Fibroblast of lung (primary cell): Measurements from ENCODE around the gene SMKR1. TPM values are rescaled to one million over a fixed set of nuclear protein-coding genes. Genes with fewer than 3 reads are reported as not detected.

Experiments
- DNase-seq, 2 donors: peaks; one replicate each; pipeline versions ENCODE4 v3.0.0 to v3.0.0-alpha.2; 2010; ENCODE audit warnings: low read depth in 2 of 2
- H2AFZ ChIP-seq: 2 replicates; pipeline ENCODE4 v1.5.1; 2012; ENCODE audit warnings: low read length, control low read depth, inconsistent platforms
- H3K27ac ChIP-seq: 2 replicates; pipeline ENCODE4 v1.5.1; 2011; ENCODE audit warnings: low read length, control low read depth; ENCODE audit not compliant: insufficient read depth
- H3K27me3 ChIP-seq: 2 replicates; pipeline ENCODE4 v1.5.1; 2011; ENCODE audit warnings: mild to moderate bottlenecking, low read length; ENCODE audit not compliant: control insufficient read depth, insufficient read depth
- H3K36me3 ChIP-seq: 2 replicates; pipeline ENCODE4 v1.5.1; 2011; ENCODE audit warnings: low read length; ENCODE audit not compliant: control insufficient read depth, insufficient read depth
- H3K4me1 ChIP-seq: 2 replicates; pipeline ENCODE4 v1.5.1; 2011; ENCODE audit warnings: low read length; ENCODE audit not compliant: control insufficient read depth, insufficient read depth; ENCODE audit errors: extremely low read depth
- H3K4me2 ChIP-seq: 2 replicates; pipeline ENCODE4 v1.5.1; 2011; ENCODE audit warnings: low read length, control low read depth; ENCODE audit not compliant: insufficient read depth; ENCODE audit errors: extremely low read depth
- H3K4me3 ChIP-seq, 4 experiments: fragments of 200-600 bp in 1 of 4; sonication (generic) in 1 of 4; replicated peaks in 1 of 4; 2 replicates each; pipeline ENCODE4 v1.5.1; 2011 to 2016; ENCODE audit warnings: low read length in 4 of 4, low read depth in 3 of 4, mild to moderate bottlenecking in 3 of 4, control low read depth in 2 of 4, inconsistent platforms in 1 of 4, mixed read lengths in 1 of 4; ENCODE audit not compliant: insufficient read depth in 1 of 4; ENCODE audit errors: control extremely low read depth in 1 of 4
- H3K79me2 ChIP-seq: 2 replicates; pipeline ENCODE4 v1.5.1; 2012; ENCODE audit warnings: mild to moderate bottlenecking, low read length, inconsistent platforms; ENCODE audit not compliant: control insufficient read depth, insufficient read depth
- H3K9ac ChIP-seq: 2 replicates; pipeline ENCODE4 v1.5.1; 2011; ENCODE audit warnings: mild to moderate bottlenecking, low read length, control low read depth; ENCODE audit not compliant: insufficient read depth
- H3K9me3 ChIP-seq: 2 replicates; pipeline ENCODE4 v1.5.1; 2012; ENCODE audit warnings: low read depth, low read length; ENCODE audit not compliant: control insufficient read depth, insufficient read depth
- H4K20me1 ChIP-seq: 2 replicates; pipeline ENCODE4 v1.5.1; 2011; ENCODE audit warnings: low read length; ENCODE audit not compliant: control insufficient read depth, insufficient read depth; ENCODE audit errors: extremely low read depth
- EZH2 ChIP-seq: IDR thresholded peaks from 2 replicates; pipeline ENCODE4 v1.5.1; 2012; ENCODE audit warnings: low read length, control low read depth, mild to moderate bottlenecking; ENCODE audit errors: missing control alignments
- polyA plus RNA-seq, 2 donors: library from polyadenylated mRNA; depleted of rRNA in 1 of 2; stranded (reverse) in 1 of 2; unstranded in 1 of 2; fragments of >200 nt; gene quantifications; 2 replicates each; pipeline ENCODE4 v1.2.1, GENCODE V29; 2011 to 2012; ENCODE audit warnings: missing spikeins in 1 of 2
- total RNA-seq: library from RNA; depleted of rRNA; stranded (reverse); fragments of >200 nt; gene quantifications from 2 replicates; pipeline ENCODE4 v1.2.1, GENCODE V29; 2014
- TF ChIP-seq, protein P1 (sequence below), 2 donors: IDR thresholded peaks in 1 of 2; conservative IDR thresholded peaks in 1 of 2; 1 replicate in 1 of 2; 2 replicates in 1 of 2; pipeline ENCODE4 v1.5.1; 2011 to 2012; ENCODE audit warnings: low read length in 2 of 2, control low read depth in 1 of 2, inconsistent platforms in 1 of 2, low read depth in 1 of 2, mild to moderate bottlenecking in 1 of 2

The SMKR1 gene
- total and polyA plus RNA-seq, 2 donors (not counting 1 experiment from before 2014, with no cell fraction given), result 0.49 to 3.5 TPM

DNA sequence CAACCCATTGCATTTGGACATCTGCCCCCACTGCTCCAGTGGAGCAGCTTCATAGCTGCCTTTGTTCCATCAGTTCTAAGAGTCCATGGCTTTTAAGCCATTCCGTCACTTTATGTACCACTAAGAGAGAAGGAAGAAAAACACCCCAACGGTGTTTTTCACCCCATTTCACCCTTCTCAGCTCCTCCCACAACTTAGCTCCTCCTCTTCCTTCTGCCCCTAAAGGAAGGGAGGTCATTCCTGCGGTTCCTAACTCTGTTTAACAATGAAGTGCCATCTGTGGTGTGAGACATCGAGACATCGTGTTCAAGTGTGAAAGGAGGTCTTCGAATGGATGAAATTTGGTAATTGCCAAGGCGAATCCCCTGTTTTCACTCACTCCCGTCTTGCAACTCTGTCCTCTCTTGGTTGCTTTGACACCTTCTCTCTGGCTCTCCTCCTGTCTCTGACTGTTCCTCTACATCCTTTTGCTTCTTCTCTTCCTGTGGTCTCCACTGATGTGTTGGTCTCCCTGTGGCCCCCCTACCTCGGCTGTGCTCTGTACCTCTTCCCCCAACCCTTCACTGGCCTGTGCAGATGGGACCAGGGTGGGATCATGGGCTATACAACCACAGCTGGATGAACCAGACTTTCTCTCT lies 23.0 kb downstream of the SMKR1 start:
- H3K27ac ChIP-seq, result no peak overlapping the region
- H3K4me3 ChIP-seq, result no peak overlapping the region
- no peak overlapping the region for H3K9ac ChIP-seq
- TF ChIP-seq EZH2, result no peak
- TF ChIP-seq, protein P1, sequence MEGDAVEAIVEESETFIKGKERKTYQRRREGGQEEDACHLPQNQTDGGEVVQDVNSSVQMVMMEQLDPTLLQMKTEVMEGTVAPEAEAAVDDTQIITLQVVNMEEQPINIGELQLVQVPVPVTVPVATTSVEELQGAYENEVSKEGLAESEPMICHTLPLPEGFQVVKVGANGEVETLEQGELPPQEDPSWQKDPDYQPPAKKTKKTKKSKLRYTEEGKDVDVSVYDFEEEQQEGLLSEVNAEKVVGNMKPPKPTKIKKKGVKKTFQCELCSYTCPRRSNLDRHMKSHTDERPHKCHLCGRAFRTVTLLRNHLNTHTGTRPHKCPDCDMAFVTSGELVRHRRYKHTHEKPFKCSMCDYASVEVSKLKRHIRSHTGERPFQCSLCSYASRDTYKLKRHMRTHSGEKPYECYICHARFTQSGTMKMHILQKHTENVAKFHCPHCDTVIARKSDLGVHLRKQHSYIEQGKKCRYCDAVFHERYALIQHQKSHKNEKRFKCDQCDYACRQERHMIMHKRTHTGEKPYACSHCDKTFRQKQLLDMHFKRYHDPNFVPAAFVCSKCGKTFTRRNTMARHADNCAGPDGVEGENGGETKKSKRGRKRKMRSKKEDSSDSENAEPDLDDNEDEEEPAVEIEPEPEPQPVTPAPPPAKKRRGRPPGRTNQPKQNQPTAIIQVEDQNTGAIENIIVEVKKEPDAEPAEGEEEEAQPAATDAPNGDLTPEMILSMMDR (conservative IDR thresholded peaks at IDR 0.05 in 1 of 2, IDR thresholded peaks at IDR 0.05 in 1 of 2; ENCODE audit: low read depth in 1 of 2, low read length in 2 of 2), result no peak
- no peak for DNase-seq
- H3K4me1 ChIP-seq, result no peaks in the 10 kb centered on the region
- H2AFZ ChIP-seq, result no peak overlapping the region
- no peaks in the 10 kb centered on the region for H3K9me3 ChIP-seq
- no peaks in the 10 kb centered on the region for H4K20me1 ChIP-seq
- no peaks in the 10 kb centered on the region for H3K79me2 ChIP-seq
- H3K36me3 ChIP-seq, result no peaks in the 10 kb centered on the region
- H3K4me2 ChIP-seq, result no peak overlapping the region
- peaks cover 11% of the 10 kb centered on the region for H3K27me3 ChIP-seq

DNA sequence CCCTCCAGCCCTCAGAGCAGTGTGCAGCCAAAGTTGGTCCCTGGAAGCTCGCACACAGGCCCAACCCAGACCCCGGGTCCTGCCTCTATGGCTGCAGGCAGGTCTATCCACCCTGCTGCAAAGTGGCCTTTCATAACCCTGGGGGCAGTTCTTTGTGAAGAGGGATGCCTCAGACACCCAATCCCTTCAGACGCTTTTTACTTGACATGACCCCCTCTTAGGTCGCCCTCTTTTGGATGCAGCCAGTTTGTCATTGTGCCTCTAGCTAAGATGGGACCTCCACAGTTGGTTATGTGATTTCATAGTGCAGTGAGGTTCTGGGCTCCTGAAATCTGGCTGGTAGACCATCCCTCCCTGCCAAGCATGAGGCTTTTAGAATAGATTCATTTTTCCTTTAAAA lies 27.3 kb downstream of the SMKR1 start:
- H3K9me3 ChIP-seq, result no peaks in the 10 kb centered on the region
- H4K20me1 ChIP-seq, result no peaks in the 10 kb centered on the region
- H3K36me3 ChIP-seq, result no peaks in the 10 kb centered on the region
- H3K4me3 ChIP-seq, result no peak overlapping the region
- no peak for DNase-seq
- no peaks in the 10 kb centered on the region for H3K27me3 ChIP-seq
- no peak overlapping the region for H3K27ac ChIP-seq
- no peak overlapping the region for H3K9ac ChIP-seq
- no peak overlapping the region for H2AFZ ChIP-seq
- H3K79me2 ChIP-seq, result no peaks in the 10 kb centered on the region
- no peak overlapping the region for H3K4me2 ChIP-seq
- no peaks in the 10 kb centered on the region for H3K4me1 ChIP-seq
- no peak for TF ChIP-seq EZH2
- TF ChIP-seq, protein P1 (conservative IDR thresholded peaks at IDR 0.05 in 1 of 2, IDR thresholded peaks at IDR 0.05 in 1 of 2; ENCODE audit: low read depth in 1 of 2, low read length in 2 of 2), result no peak

DNA sequence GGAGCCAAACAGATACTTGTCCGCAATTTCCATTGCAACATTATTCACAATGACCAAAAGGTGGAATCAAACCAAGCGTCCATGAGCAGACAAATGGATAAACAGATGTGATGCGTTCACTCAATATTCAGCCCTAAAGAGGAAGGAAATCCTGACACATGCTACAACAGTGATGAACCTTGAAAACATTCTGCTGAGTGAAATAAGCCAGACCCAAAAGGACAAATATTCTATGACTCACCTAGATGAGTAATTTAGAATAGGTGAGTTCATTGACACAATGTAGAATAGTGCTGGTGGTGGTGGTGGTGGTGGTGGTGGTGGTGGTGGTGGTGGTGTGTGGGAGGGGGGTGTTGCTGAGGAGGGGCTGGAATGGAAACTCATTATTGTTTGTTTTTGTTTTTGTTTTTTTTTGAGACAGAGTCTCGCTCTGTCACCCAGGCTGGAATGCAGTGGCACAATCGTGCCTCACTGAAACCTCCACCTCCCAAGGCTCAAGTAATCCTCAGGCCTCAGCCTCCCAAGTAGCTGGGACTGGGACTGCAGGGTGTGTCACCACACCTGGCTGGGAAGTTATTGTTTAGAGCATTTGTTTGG lies 28.6 kb downstream of the SMKR1 start:
- Histone ChIP-seq H3K36me3 (no peaks in the 10 kb centered on the region), H4K20me1 (no peaks in the 10 kb centered on the region), H3K4me2 (no peak overlapping the region), H3K27ac (no peak overlapping the region), H3K9me3 (no peaks in the 10 kb centered on the region), H3K4me3 (no peak overlapping the region), H3K79me2 (no peaks in the 10 kb centered on the region), H2AFZ (no peak overlapping the region), H3K27me3 (no peaks in the 10 kb centered on the region), H3K4me1 (no peaks in the 10 kb centered on the region), H3K9ac (no peak overlapping the region)
- DNase-seq, result peak; percentile 23 to 86
- TF ChIP-seq EZH2, result no peak
- TF ChIP-seq, protein P1 (conservative IDR thresholded peaks at IDR 0.05 in 1 of 2, IDR thresholded peaks at IDR 0.05 in 1 of 2; ENCODE audit: low read depth in 1 of 2, low read length in 2 of 2), result no peak
